ENCODE measurements around the gene IER5. TPM values are rescaled to one million over a fixed set of nuclear protein-coding genes. Genes with fewer than 3 reads are reported as not detected.

IER5 gene
- total RNA-seq (11.0 TPM), polyA plus RNA-seq (ENCODE audit: insufficient read depth, low read depth, low replicate concordance) (3.9 TPM)
- long read RNA-seq, donor 1, full-length matches to known transcripts = 5 of 5 reads
- long read RNA-seq, donor 1, partial matches to known transcripts = 0 of 5 reads
- long read RNA-seq, donor 1, other reads (novel, unspliced or antisense) = 0 of 5 reads
- long read RNA-seq, donor 2, full-length matches to known transcripts = 8 of 8 reads
- long read RNA-seq, donor 2, partial matches to known transcripts = 0 of 8 reads
- long read RNA-seq, donor 2, other reads (novel, unspliced or antisense) = 0 of 8 reads
- long read RNA-seq, donor 3, full-length matches to known transcripts = 15 of 15 reads
- long read RNA-seq, donor 3, partial matches to known transcripts = 0 of 15 reads
- long read RNA-seq, donor 3, other reads (novel, unspliced or antisense) = 0 of 15 reads
- long read RNA-seq, donor 4, full-length matches to known transcripts = 6 of 6 reads
- long read RNA-seq, donor 4, partial matches to known transcripts = 0 of 6 reads
- long read RNA-seq, donor 4, other reads (novel, unspliced or antisense) = 0 of 6 reads
- long read RNA-seq, donor 5, full-length matches to known transcripts = 1 of 1 reads
- long read RNA-seq, donor 5, partial matches to known transcripts = 0 of 1 reads
- long read RNA-seq, donor 5, other reads (novel, unspliced or antisense) = 0 of 1 reads
- long read RNA-seq, donor 6, full-length matches to known transcripts = 8 of 8 reads
- long read RNA-seq, donor 6, partial matches to known transcripts = 0 of 8 reads
- long read RNA-seq, donor 6, other reads (novel, unspliced or antisense) = 0 of 8 reads
- long read RNA-seq, donor 7, full-length matches to known transcripts = 19 of 19 reads
- long read RNA-seq, donor 7, partial matches to known transcripts = 0 of 19 reads
- long read RNA-seq, donor 7, other reads (novel, unspliced or antisense) = 0 of 19 reads
- long read RNA-seq, donor 8, full-length matches to known transcripts = 11 of 11 reads
- long read RNA-seq, donor 8, partial matches to known transcripts = 0 of 11 reads
- long read RNA-seq, donor 8, other reads (novel, unspliced or antisense) = 0 of 11 reads
- long read RNA-seq, donor 9, full-length matches to known transcripts = 7 of 7 reads
- long read RNA-seq, donor 9, partial matches to known transcripts = 0 of 7 reads
- long read RNA-seq, donor 9, other reads (novel, unspliced or antisense) = 0 of 7 reads
- long read RNA-seq, donor 10, full-length matches to known transcripts = 10 of 10 reads
- long read RNA-seq, donor 10, partial matches to known transcripts = 0 of 10 reads
- long read RNA-seq, donor 10, other reads (novel, unspliced or antisense) = 0 of 10 reads

DNA sequence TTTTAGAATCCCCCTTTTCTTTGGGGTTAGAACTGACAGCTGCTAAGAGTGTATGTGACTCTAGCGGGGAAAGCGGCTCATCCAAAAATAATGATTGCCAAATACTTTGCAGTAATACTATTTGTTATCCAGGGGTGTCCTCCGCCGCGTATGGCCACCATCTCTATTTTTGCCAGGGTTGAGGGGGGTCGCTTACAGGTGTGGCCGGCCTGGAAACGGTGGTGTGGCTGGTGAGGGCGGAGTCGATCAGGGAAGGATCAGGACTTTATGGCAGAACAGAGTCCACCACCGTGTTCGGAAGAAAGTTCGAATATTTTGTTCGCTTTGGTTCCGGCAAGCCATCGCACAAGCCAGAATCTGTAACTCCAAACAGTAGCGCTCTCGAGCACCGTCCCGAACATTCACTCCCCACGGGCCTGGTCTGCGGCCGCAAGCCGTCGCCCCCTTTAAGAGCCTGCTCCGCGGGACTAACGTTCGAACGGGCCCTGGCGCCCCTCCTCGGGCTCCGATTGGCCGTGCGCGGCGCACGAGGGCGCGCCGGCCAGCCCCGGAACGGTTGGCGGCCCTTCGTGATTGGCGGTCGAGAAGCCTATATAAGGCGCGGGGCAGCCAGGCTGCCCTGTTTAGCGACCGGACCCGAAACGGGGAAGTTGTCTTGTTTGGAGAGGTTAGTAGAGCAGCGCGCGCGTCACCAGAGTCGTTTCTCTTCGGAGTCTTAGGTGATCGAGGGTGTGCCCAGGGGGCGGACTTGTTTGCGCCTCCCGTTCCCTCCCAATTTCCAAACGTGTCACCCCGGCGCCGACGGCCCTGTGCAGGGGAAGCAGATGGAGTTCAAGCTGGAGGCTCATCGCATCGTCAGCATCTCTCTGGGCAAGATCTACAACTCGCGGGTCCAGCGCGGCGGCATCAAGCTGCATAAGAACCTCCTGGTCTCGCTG is at the start of gene IER5:
Gene IER5 (plus strand): TSS at position 622 of the 938 bp plus-strand sequence. CDS start 203 bp downstream, at position 825.
- intact Hi-C loops (cut with DNase I) = loop anchor here (10.0 kb wide), 1 partner anchor 56 kb away; no protein-coding TSS in a partner anchor
- TF ChIP-seq, protein P1, sequence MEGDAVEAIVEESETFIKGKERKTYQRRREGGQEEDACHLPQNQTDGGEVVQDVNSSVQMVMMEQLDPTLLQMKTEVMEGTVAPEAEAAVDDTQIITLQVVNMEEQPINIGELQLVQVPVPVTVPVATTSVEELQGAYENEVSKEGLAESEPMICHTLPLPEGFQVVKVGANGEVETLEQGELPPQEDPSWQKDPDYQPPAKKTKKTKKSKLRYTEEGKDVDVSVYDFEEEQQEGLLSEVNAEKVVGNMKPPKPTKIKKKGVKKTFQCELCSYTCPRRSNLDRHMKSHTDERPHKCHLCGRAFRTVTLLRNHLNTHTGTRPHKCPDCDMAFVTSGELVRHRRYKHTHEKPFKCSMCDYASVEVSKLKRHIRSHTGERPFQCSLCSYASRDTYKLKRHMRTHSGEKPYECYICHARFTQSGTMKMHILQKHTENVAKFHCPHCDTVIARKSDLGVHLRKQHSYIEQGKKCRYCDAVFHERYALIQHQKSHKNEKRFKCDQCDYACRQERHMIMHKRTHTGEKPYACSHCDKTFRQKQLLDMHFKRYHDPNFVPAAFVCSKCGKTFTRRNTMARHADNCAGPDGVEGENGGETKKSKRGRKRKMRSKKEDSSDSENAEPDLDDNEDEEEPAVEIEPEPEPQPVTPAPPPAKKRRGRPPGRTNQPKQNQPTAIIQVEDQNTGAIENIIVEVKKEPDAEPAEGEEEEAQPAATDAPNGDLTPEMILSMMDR (IDR thresholded peaks at IDR 0.05; ENCODE audit: borderline replicate concordance, extremely low read depth, insufficient read depth) = no peak
- no peaks in the 10 kb centered on the region for H3K27me3 ChIP-seq (ENCODE audit: control insufficient read depth, insufficient read depth, low read length)
- DNase-seq (peak; percentile 97 to 99 (median 98)), FAIRE-seq (no peak)
- H3K9ac ChIP-seq (ENCODE audit: low read length in 3 of 3) = peak within 1 kb of the TSS; percentile 63 to 70 (median 67)
- peak within 1 kb of the TSS; percentile 83 to 91 for H3K27ac ChIP-seq (ENCODE audit: low read depth in 2 of 2, low read length in 2 of 2)
- peak within 1 kb of the TSS; percentile 80 to 87 (median 84) for H3K4me3 ChIP-seq (ENCODE audit: low read length in 3 of 3)
- peaks cover 3 to 6% (median 5%) of the 10 kb centered on the region in 3 donors for H3K4me1 ChIP-seq (ENCODE audit: control insufficient read depth in 2 of 3, insufficient read depth in 2 of 3, low read depth in 1 of 3, low read length in 3 of 3)
- H3K36me3 ChIP-seq (ENCODE audit: control insufficient read depth in 2 of 3, insufficient read depth in 3 of 3, low read length in 3 of 3) = no peaks in the 10 kb centered on the region
- no peaks in the 10 kb centered on the region for H3K9me3 ChIP-seq (ENCODE audit: control insufficient read depth in 2 of 3, insufficient read depth in 1 of 3, low read length in 3 of 3)

DNA sequence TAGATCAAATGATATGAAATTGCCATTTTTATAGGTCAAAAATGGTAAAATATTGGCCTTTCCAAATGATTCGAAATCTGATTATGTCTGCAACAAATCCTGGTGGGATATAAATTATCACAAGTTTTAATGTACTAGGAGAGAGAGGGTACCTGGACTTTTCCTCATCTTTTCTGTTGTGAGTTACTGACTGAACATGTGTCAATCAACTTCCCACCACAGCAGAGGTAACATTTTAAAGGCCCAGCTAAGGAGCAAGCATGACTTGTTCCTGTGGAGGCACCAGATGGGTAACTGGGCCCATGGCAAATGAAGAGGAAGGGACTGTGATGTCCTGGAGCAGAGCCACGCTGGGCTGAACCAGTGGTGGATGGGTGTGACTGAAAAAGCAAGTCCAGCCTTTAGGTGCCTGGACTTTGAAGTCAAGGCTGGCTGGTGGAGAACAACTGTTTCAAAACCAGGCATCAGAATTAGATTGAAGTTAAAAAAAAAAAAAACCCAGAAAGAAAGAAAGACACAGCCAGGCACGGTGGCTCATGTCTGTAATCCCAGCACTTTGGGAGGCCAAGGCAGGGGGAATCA is 48.1 kb upstream of the IER5 start:
- Histone ChIP-seq H3K9ac (ENCODE audit: low read length in 3 of 3) (no peak overlapping the region), H3K27me3 (ENCODE audit: control insufficient read depth, insufficient read depth, low read length) (no peaks in the 10 kb centered on the region), H3K4me1 (ENCODE audit: control insufficient read depth in 2 of 3, insufficient read depth in 2 of 3, low read depth in 1 of 3, low read length in 3 of 3) (peaks cover 0 to 4% (median 0%) of the 10 kb centered on the region in 3 donors), H3K4me3 (ENCODE audit: low read length in 3 of 3) (no peak overlapping the region), H3K36me3 (ENCODE audit: control insufficient read depth in 2 of 3, insufficient read depth in 3 of 3, low read length in 3 of 3) (no peaks in the 10 kb centered on the region), H3K9me3 (ENCODE audit: control insufficient read depth in 2 of 3, insufficient read depth in 1 of 3, low read length in 3 of 3) (no peaks in the 10 kb centered on the region), H3K27ac (ENCODE audit: low read depth in 2 of 2, low read length in 2 of 2) (no peak overlapping the region)
- FAIRE-seq (no peak), DNase-seq (no peak)
- intact Hi-C loops (cut with DNase I) = no loop called here
- TF ChIP-seq, protein P1 (IDR thresholded peaks at IDR 0.05; ENCODE audit: borderline replicate concordance, extremely low read depth, insufficient read depth) = no peak

Measured in kidney (tissue), 22 donors.